HCT116 (cell line): ENCODE results near the gene CA10.

Experiments
- CEBPB ChIP-seq: IDR thresholded peaks from 2 replicates; pipeline ENCODE4 v1.6.1; 2012; ENCODE audit warnings: low read depth
- CTCF ChIP-seq, 3 experiments: fragments of 200-600 bp in 1 of 3; sonication (generic) in 1 of 3; IDR thresholded peaks in 2 of 3; conservative IDR thresholded peaks in 1 of 3; 2 replicates each; pipeline ENCODE4 v1.5.1; 2012 to 2017; ENCODE audit warnings: low read depth in 2 of 3, low read length in 2 of 3, antibody characterized with exemption in 1 of 3, borderline replicate concordance in 1 of 3, control low read depth in 1 of 3, mild to moderate bottlenecking in 1 of 3, mixed read lengths in 1 of 3, mixed run types in 1 of 3, moderate library complexity in 1 of 3; ENCODE audit not compliant: insufficient read depth in 1 of 3
- EGR1 ChIP-seq: IDR thresholded peaks from 2 replicates; pipeline ENCODE4 v1.6.1; 2012; ENCODE audit warnings: low read depth
- EZH2 ChIP-seq: fragments of 200-600 bp; sonication (generic); IDR thresholded peaks from 2 replicates; pipeline ENCODE4 v1.6.1; 2017; ENCODE audit warnings: antibody characterized with exemption, mixed run types
- MAX ChIP-seq: IDR thresholded peaks from 2 replicates; pipeline ENCODE4 v1.6.1; 2012
- POLR2A ChIP-seq: IDR thresholded peaks from 2 replicates; pipeline ENCODE4 v1.7.0; 2011; ENCODE audit warnings: borderline replicate concordance; ENCODE audit not compliant: insufficient read depth, insufficient read length; ENCODE audit errors: extremely low read depth
- POLR2AphosphoS5 ChIP-seq: IDR thresholded peaks from 2 replicates; pipeline ENCODE4 v1.6.1; 2011; ENCODE audit warnings: mild to moderate bottlenecking, low read depth, low read length, moderate library complexity
- RAD21 ChIP-seq: IDR thresholded peaks from 2 replicates; pipeline ENCODE4 v1.6.1; 2012; ENCODE audit warnings: low read depth, mild to moderate bottlenecking
- REST ChIP-seq: IDR thresholded peaks from 2 replicates; pipeline ENCODE4 v1.6.1; 2012; ENCODE audit warnings: low read depth

GRCh38 chr17:51904379-51904778 lies 254.1 kb downstream of the CA10 start:
- TF ChIP-seq CTCF (IDR thresholded peaks at IDR 0.05 in 2 of 3, conservative IDR thresholded peaks at IDR 0.05 in 1 of 3; ENCODE audit: borderline replicate concordance in 1 of 3, insufficient read depth in 1 of 3, low read depth in 2 of 3, low read length in 2 of 3) (no peak), EGR1 (no peak), POLR2A (no peak), CEBPB (no peak), POLR2AphosphoS5 (no peak), MAX (no peak), REST (no peak), EZH2 (no peak), RAD21 (no peak)
